IPS-NIHi11 (cell line): ENCODE data around the gene MLXIP.
A peak's percentile ranks its signal among the peaks of the same experiment; 100 is the strongest.

Source experiments
- DNase-seq: peaks from one replicate; pipeline ENCODE4 v3.0.0; 2012; ENCODE audit warnings: mixed read lengths, low spot score

Gene MLXIP

DNA sequence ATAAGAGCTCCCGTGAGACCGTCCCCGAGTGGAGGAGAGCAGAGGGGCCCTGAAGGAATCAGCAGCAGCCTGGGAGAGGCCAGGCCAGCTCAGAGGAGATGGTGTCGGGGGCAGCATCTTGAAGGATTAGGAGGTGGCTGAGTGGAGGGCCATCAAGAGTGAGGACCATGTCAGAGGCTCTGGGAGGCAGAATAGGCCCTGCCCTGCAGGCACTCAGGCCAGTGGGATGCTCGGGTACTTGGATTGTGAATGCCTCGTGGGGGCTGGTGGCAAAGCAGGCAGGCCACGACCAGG lies 47.7 kb downstream of the MLXIP start:
- no peak for DNase-seq

DNA sequence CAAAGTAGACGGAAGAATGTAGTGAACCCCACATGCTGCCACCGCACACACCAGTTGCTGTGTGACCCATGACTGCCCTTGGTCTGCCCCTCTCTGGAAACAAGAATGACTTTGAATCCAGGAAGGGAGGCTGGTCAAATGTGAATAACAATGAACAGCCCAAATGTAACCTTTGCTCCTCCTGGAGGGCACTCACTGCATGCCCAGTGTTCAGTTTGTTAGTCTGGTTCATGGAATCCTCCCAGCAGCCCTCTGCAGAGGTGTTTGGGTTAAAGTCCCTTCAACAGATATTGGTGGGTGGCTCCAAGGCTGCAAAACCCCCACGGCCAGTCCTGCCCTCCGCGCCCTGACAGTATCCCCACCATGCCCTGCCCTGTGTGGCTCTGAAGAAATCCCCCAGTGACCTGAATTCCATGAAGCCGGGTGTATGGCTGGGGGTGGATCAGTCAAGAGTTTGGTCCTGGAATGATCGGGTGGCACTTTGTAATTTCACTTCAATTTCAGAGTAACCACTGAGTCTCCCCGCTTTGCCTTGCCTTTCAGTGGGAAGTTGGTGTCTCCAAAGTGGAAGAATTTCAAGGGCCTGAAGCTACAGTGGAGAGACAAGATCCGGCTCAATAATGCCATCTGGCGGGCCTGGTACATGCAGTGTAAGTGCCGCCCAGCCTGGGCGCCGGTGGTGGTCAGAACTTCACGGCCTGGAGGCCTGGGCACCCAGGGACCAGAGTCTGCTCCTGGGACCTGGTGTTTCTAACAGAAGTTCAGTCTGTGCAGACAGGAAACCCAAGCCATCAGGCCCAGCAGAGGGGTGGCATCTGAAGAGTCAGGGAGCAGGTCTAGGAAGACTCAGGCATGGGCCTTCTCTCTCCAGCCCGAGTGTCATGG lies 48.4 kb downstream of the MLXIP start:
- DNase-seq, result no peak

DNA sequence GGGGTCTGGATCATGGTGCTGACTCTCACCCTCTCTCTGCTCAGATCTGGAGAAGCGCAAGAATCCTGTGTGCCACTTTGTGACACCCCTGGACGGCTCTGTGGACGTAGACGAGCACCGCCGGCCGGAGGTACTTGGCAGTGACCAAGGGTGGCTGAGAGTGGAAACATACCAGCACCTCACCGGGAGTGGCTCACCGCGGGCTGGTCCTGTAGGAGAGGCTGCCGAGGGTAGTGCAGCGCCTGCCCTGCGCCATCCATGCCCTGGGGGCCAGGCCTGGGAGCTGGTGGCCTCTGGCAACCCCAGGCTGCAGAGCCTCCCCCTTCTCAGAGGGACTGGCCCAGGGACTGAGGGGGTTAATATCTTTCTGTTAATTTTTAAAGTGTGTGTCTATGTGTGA lies 49.3 kb downstream of the MLXIP start:
- DNase-seq, result no peak

DNA sequence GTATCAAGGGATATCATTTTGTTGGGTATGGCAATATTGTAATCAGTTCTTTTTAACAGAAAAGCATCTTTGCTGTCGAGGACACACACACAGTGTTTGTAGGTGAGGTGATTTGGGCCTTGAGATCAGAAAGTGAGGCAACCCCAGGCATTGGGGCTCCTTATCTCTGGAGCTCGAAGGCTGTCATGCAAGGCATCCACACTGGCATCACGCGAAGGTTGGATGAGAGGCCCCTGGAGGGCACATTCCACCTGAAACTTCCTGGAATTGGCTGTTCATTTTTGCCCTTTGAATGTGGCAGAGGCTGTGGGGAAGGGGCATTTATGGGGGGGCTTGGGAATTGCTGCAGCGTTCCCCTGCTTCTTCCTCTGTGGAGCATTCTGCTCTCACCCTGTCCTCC lies 49.9 kb downstream of the MLXIP start:
- no peak for DNase-seq

DNA sequence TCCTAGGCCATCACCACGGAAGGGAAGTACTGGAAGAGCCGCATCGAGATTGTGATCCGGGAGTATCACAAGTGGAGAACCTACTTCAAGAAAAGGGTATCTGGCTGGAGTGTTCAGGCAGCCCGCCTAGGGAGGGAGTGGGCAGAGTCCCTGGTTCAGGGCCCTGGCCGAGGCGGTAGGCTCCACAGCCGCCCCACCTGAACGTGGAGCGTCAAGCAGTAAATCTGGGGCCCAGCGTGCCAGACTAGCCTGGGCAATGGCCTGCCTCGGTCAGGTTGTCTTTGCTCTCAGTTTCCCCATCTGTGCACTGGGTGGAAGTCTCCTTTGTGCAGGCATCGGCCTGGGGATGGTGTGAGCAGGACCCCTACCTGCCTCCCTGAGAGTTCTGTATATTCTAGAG lies 50.6 kb downstream of the MLXIP start:
- DNase-seq, result no peak

DNA sequence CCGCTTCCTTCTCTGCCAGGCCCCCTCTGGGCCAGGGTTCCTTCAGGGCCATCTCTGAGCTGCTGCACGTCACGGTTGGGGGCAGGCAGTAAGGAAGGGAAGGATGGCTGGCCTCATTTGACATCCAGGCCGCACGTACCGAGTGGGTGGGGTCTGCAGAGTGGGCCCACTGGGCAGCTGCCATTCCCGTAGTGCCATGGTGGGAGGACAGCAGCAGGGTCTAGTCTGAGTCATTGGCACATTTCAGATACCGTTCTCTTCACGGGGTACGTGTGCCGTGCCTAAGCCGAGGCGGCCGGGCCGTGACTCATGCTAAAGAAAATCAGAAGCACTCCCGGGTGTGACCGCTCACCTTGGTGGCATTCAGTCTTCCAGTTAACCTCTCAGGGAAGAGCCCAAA lies 51.6 kb downstream of the MLXIP start:
- DNase-seq, result no peak

DNA sequence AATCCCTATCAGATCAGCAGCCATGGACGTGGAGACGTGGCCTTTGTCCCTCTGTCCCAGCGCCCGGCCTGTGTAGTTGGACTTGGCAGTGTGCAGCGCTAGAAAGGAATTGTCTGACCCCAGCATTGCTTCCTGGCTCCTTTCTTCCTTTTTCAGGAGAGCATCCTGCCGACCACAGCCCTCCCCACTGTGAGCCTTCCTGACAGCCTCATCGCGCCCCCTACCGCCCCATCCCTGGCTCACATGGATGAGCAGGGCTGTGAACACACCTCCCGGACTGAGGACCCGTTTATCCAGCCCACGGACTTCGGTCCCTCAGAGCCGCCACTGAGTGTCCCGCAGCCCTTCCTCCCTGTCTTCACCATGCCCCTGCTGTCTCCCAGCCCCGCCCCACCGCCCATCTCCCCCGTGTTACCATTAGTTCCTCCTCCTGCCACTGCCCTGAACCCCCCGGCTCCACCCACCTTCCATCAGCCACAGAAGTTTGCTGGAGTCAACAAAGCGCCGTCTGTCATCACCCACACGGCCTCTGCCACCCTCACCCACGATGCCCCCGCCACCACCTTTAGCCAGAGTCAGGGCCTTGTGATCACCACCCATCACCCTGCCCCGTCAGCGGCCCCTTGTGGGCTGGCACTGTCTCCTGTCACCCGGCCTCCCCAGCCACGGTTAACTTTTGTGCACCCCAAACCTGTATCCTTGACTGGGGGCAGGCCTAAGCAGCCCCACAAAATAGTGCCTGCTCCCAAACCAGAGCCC lies 54.8 kb downstream of the MLXIP start:
- DNase-seq, result no peak

DNA sequence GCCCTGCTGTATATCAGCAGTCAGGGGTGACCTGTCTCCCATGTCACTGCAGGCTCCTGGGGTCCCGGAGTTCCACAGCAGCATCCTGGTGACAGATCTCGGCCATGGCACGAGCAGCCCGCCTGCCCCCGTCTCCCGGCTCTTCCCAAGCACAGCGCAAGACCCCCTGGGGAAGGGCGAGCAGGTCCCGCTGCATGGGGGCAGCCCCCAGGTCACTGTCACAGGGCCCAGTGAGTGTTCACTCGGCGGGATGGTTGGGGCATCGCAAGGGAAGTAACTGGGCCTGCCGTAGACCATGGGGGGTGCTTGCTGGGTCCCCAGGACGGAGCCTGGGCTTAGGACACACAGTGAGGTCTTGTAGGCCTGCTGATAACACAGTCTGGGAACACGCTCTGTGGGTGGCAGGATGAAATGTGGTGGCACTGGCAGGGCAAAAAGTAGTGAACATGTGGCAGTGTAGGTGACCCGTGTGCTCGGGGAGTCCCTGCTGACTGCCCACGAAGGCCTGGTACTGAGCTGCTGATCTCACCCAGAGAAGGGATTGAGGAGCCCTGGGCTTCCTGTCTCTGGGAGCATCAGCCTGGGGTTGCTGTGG lies 57.0 kb downstream of the MLXIP start:
- no peak for DNase-seq

DNA sequence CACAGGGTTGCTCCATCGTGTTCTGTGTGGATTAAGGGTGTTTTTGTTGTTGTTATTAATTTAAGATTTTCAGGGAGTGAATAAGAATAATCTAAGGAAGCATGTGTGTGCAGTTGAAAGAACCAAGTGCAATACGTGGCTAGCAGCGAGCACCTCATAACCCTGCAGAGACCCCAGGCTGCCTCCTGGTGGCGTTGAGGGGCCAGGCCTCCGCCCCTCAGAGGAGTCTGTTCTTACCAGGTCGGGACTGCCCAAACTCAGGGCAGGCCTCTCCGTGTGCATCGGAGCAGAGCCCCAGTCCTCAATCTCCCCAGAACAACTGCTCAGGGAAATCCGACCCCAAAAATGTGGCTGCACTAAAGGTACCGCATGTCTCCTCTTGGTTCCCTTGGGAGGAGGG lies 58.7 kb downstream of the MLXIP start:
- peak; percentile 81 for DNase-seq

DNA sequence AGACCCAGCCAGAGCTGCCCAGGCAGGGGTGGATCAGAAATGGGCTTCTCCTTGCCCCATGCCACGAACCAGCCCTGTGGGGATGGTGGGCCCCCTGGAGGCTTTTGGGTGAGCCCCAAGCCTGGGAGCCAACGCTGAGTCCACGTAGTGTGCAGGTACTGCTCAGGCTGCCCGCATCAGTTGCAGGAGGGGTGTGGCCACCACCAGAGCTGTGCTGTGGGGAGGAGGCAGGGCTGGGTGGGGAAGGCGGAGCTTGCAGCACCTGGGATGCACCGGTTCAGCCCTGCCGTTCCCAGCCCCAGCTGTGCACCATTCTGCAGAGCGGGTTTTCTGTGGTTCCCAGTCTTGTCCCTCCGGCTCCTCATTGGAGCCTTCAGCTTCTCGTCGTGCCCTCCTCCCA lies 59.1 kb downstream of the MLXIP start:
- DNase-seq, result peak; percentile 93

DNA sequence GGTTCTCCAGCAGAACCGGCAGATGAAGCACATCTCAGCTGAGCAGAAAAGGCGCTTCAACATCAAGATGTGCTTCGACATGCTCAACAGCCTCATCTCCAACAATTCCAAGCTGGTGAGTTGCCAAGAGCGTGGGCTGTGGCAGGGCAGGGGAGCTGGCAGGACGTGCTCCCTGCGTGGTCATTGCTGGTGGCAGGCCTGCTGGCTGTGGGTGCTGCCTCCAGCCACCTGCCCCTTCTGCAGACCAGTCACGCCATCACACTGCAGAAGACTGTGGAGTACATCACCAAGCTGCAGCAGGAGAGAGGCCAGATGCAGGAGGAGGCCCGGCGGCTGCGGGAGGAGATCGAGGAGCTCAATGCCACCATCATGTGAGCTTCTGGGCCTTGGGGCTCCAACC lies 59.6 kb downstream of the MLXIP start:
- no peak for DNase-seq

DNA sequence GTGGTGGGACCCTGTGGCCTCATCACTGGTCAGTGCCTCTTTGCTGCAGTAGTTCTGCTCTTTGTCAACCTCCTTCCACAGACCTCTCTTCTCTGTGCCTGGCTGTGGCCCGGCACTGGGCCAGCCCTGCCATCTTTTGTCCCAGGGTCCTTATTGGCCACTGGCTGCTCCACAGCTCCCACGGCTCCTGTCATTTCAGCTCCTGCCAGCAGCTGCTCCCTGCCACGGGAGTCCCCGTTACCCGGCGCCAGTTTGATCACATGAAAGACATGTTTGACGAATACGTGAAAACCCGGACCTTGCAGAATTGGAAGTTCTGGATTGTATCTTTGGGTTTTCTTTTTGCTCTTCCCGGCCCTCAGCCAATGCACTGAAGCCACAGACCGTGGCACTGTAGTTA lies 60.1 kb downstream of the MLXIP start:
- DNase-seq, result no peak

DNA sequence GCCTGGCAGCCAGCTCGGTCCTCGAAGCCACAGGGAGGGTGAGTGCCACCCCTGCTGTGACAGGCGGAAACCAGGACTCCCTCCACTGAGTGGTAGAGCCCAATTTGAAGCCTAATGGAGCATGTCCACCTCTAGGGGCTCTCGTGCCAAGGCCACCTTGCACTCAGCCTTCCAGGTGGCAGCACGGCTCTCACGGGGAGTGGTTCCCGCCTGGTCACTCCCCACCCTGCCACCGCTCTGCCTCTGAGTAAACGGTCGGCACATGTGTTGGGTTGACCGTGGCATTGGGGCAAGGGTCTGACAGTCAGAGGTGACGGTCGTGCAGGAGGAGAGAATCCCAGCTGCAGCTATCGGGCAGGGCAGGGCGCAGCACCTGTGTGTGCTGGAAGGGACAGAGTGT lies 60.7 kb downstream of the MLXIP start:
- peak; percentile 31 for DNase-seq

DNA sequence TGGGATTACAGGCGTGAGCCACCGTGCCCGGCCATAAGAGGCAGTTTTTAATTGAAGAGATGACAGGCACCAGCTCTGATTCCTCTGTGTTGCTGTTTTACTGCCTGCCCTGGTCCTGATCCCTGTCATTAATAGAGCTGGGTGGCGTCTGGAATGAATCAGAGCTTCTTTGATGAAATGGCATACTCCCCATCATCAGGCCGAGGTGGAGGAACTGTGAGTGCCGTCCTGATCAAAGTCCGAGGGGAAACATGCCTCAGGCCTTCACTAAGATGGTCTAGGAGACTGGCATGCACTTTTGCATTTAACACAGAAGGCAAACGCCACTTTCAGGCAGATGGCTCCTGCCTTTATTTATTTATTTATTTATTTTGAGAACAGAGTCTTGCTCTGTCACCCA lies 61.4 kb downstream of the MLXIP start:
- DNase-seq, result no peak

DNA sequence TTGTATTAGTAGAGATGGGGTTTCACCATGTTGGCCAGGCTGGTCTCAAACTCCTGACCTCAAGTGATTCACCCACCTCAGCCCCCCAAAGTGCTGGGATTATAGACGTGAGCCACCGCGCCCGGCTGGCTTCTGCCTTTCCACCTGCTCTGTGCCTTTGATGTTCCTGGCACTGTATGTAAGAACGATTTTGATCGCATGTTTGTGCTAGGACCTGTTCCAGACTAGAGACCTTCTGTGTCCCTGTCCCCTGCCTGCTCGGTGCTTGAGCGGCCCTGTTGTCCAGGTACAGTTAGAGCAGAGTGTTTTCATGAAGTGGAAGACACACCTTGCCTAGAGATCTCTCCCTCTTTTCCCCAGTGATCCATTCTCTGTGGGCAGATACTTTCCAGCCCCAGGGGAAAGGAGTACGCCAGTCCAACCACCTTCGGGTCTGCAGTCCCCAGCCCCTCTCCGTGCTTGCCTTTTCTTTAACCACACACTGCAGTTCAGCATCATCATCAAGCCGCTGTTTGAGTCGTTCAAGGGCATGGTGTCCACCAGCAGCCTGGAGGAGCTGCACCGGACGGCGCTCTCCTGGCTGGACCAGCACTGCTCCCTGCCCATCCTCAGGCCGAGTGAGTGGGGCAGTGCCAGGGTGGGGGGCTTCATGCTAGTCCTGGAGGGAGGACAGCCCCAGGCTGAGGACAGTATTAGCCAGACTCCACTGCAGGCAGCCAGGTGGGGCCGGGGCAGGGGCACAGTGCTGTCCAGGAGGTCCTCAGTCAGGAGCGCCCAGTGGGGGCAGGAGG lies 62.1 kb downstream of the MLXIP start:
- DNase-seq, result no peak

DNA sequence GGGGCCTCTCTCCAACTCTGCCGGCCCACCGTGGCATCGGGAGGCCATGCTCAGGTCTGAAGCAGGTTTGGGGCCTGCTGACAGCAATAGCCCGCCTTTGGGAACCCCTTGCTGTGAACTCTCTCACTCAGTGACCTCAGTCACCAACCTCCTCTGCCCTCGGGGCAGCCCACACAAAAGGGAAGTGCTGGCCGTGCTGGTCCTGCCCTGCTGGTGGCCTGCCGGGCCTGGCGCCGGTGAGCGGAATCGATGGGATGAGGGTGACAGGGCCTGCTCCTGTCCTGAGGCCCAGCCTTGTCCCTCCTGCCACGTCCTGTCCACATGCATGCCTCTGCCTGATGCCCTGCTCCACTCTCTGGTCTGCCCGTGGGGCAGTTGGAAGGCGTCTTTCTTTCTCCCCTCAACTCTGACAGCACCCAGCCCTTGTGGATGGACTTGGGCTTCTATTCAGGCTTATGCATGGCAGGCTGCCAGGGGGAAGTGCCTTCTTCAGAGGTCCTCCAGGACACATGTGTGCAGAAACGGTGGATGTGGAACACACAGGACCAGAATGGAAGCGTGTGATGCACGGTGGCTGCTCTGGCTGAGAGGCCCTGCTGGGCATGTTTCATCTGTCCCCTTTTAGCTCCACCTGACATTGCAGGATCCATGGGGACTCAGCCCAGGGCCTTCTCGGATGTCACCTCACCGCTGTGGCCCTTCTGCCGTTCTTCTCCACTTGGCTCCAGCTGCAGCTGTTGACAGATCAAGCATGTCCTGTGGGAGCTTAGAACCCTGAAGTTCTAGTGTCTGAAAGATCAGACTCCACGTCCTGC lies 63.6 kb downstream of the MLXIP start:
- no peak for DNase-seq

DNA sequence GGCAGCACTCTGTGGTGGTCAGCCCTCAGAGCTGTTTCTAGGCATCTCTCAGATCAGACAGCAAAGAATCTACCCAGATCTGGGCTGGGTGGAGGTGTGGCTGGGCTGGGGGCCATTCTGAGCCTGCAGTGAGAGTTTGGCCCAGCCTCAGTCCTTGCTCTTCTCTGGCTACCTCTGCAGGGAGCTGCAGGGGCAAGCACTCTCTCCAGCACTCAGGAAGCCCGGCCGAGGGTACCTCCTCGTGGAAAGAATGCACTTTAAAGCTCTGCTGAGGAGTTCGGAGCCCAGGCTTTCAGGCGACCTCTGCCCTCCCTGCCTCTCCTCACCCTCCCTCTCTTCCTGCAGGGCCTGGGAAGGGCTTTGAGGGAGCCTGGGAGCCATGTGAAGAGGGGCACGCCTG lies 64.3 kb downstream of the MLXIP start:
- DNase-seq, result peak; percentile 60

DNA sequence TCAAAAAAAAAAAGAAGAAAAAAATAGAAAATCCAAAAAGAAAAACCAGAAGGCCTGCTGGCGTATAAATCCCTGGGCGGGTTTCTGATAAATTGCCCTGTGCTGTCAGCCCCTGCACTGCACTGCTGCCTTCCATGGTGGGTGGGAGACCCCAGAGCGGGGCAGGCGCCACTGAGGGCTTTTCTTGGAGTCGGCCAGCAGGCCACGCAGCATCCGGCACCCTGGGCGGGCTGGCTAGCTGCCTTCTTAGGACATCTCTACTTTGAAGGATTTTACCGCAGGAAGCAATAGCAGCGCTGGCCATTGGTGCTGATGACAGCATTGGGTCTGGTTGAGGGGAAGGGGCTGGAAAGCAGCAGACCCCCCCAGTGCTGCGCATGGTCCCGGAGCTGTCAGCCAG lies 66.3 kb downstream of the MLXIP start:
- no peak for DNase-seq

DNA sequence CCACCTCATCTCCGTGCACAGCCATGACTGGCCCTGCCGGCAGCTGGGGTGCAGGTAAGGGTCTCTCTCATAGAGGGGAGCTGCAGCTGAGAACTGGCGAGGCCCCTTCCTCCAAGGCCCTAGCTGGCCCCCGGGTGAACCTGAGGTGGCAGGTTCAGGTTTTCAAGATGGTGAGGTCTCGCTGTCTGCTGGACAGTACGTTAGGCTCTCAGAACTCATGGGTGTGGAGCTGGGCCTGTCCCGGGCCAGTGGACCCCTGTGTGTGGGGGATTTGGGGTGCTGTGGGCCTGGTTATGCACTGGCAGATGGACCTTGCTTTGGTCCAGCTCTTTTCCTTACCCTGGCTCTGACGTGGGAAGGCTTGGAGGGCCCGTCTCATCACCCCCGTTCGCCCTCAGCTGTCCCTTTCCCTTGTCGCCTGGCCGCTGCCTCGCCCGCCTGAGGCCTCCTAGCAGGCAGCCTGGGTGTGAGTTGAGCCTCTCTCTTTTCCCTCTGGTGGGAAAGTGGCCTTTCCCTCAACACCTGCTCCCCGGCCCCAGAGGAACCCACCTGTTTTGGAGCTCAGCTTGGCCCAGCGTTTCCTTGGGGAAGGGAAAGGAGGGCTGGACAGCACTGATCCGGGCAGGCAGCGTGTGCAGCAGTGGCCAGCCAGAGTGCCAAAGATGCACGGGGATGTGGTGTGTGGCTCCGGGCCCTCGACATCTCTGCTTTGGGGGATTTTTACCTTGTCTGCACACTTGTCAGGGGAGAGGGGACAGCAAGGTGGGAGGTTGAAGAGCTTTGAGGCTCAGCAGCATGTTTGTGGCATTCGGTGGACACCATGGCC lies 67.2 kb downstream of the MLXIP start:
- DNase-seq, result no peak

DNA sequence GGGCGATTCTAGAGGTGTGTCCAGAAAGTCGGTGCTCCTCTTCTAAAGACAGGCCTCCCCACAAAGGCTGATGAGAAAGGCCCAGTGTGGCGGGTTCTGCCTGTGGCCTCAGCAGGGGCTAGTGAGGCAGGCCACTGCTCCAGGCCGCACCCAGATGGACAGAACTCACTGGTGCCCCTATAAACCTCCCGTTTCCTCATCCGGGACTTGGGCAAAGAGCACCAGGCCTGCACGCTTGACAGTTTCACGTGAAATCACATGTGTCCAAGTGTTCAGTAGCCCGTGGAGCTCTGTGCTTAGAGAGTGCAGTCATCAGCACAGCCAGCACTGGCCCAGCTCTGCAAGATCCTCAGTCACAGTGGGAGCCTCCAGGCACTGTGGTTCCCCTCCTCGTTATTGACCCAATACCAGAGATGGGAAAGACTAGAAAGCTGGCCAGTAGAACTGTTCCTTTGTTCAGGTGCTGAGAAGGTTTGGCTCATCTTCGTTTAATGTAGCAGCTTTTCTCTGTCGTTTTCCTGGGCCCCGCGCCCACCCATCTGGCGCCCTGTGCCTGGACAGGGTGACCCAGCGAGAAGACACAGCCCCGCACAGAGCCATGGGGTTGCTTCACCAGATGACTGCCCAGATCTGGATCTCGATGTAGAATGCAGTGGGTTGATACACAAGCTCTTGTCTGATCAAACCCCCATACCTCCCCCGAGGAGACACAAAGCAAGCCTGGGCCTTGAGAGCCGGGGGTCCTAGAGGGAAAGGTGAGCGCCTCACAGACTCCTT lies 69.1 kb downstream of the MLXIP start:
- DNase-seq, result no peak
